ENCODE data around the gene C22orf39. TPM values are rescaled to one million over a fixed set of nuclear protein-coding genes. Genes with fewer than 3 reads are reported as not detected.

The C22orf39 gene
- total and polyA plus RNA-seq, 12 donors, result 41.7 to 123 (median 63.2) TPM

- Histone ChIP-seq H3K27me3 (no peaks in the 10 kb centered on the region), H3K9me3 (no peaks in the 10 kb centered on the region), H3K27ac (no peak overlapping the region), H3K4me1 (no peaks in the 10 kb centered on the region), H3K4me3 (no peak overlapping the region), H3K36me3 (peaks cover 10 to 100% (median 76%) of the 10 kb centered on the region in 9 donors)
- intact Hi-C loops (cut with DNase I), result loop anchor here in 1 of 10 donors (10.0 kb wide), 1 partner anchor 82 kb away; no protein-coding TSS in a partner anchor
- ATAC-seq (no peak), DNase-seq (no peak)
- 94% methylated on average over 9 of the region's 9 CpGs for WGBS, 2 donors
- no peak for TF ChIP-seq CTCF (IDR thresholded peaks at IDR 0.05)
Observed at GRCh38 chr22:19466848-19467752, 19.6 kb upstream of the C22orf39 start.

- 89 to 95% methylated on average over 14 of the region's 14 CpGs for WGBS, 2 donors
- H3K27me3 ChIP-seq, result no peaks in the 10 kb centered on the region
- H3K4me1 ChIP-seq, result no peaks in the 10 kb centered on the region
- H3K4me3 ChIP-seq, result no peak overlapping the region
- peaks cover 10 to 100% (median 70%) of the 10 kb centered on the region in 9 donors for H3K36me3 ChIP-seq
- ATAC-seq, result no peak
- no peak for TF ChIP-seq CTCF (IDR thresholded peaks at IDR 0.05)
- H3K27ac ChIP-seq, result no peak overlapping the region
- intact Hi-C loops (cut with DNase I), result loop anchor here in 1 of 10 donors (10.0 kb wide), 1 partner anchor 81 kb away; no protein-coding TSS in a partner anchor
- no peaks in the 10 kb centered on the region for H3K9me3 ChIP-seq
- no peak for DNase-seq
Observed at GRCh38 chr22:19466126-19466716, 18.7 kb upstream of the C22orf39 start.

- intact Hi-C loops (cut with DNase I), result loop anchor here in 1 of 10 donors (10.0 kb wide), 1 partner anchor 80 kb away; no protein-coding TSS in a partner anchor
- ATAC-seq (no peak), DNase-seq (no peak)
- no peaks in the 10 kb centered on the region for H3K4me1 ChIP-seq
- no peaks in the 10 kb centered on the region for H3K9me3 ChIP-seq
- no peak overlapping the region for H3K4me3 ChIP-seq
- no peak overlapping the region for H3K27ac ChIP-seq
- H3K27me3 ChIP-seq, result no peaks in the 10 kb centered on the region
- H3K36me3 ChIP-seq, result peaks cover 10 to 100% (median 61%) of the 10 kb centered on the region in 9 donors
- 88 to 91% methylated on average over 4 of the region's 4 CpGs for WGBS, 2 donors
- no peak for TF ChIP-seq CTCF (IDR thresholded peaks at IDR 0.05)
Observed at GRCh38 chr22:19464975-19465374, 17.5 kb upstream of the C22orf39 start.

GRCh38 chr22:19464546-19464945, 17.0 kb upstream of the C22orf39 start:
- WGBS, 2 donors, result 71 to 79% methylated on average over 1 of the region's 1 CpG

More at GRCh38 chr22:19464546-19464945, 17.0 kb upstream of the C22orf39 start:
- intact Hi-C loops (cut with DNase I), result loop anchor here in 1 of 10 donors (10.0 kb wide), 1 partner anchor 80 kb away; no protein-coding TSS in a partner anchor
- H3K4me1 ChIP-seq, result no peaks in the 10 kb centered on the region
- no peak overlapping the region for H3K27ac ChIP-seq
- no peaks in the 10 kb centered on the region for H3K27me3 ChIP-seq
- DNase-seq (no peak), ATAC-seq (no peak)
- no peak for TF ChIP-seq CTCF (IDR thresholded peaks at IDR 0.05)
- H3K36me3 ChIP-seq, result peaks cover 10 to 100% (median 59%) of the 10 kb centered on the region in 9 donors
- no peaks in the 10 kb centered on the region for H3K9me3 ChIP-seq
- no peak overlapping the region for H3K4me3 ChIP-seq
